Nephron progenitor cell (in vitro differentiated cells): ENCODE measurements around the gene PCDHAC2.

Source experiments
- DNase-seq: peaks from one replicate; pipeline ENCODE4 v3.0.0; 2021
- H3K27ac Mint-ChIP-seq: 2 replicates; pipeline ENCODE4 v1.8.0; 2021; ENCODE audit warnings: mild to moderate bottlenecking, moderate library complexity, mixed read lengths
- H3K27me3 Mint-ChIP-seq: 2 replicates; pipeline ENCODE4 v1.8.0; 2021; ENCODE audit warnings: mild to moderate bottlenecking, low read depth, mixed read lengths; ENCODE audit not compliant: poor library complexity
- H3K36me3 Mint-ChIP-seq: 2 replicates; pipeline ENCODE4 v1.8.0; 2021; ENCODE audit warnings: low read depth, mixed read lengths
- H3K4me1 Mint-ChIP-seq: 2 replicates; pipeline ENCODE4 v1.8.0; 2021; ENCODE audit warnings: mixed read lengths
- H3K4me3 Mint-ChIP-seq: 2 replicates; pipeline ENCODE4 v1.8.0; 2021; ENCODE audit warnings: mild to moderate bottlenecking, moderate library complexity, mixed read lengths
- H3K9me3 Mint-ChIP-seq: 2 replicates; pipeline ENCODE4 v1.8.0; 2021; ENCODE audit warnings: mild to moderate bottlenecking, moderate library complexity, mixed read lengths
- CTCF ChIP-seq: fragments of 200-600 bp; sonication (generic); IDR thresholded peaks from 2 replicates; pipeline ENCODE4 v1.5.0; 2021; ENCODE audit warnings: antibody characterized with exemption

PCDHAC2 gene

GRCh38 chr5:140978260-140978659 is 12.0 kb downstream of the PCDHAC2 start:
- no peak for TF ChIP-seq CTCF
- no peaks in the 10 kb centered on the region for H3K27me3 Mint-ChIP-seq
- no peak overlapping the region for H3K4me3 Mint-ChIP-seq
- DNase-seq: no peak
- H3K9me3 Mint-ChIP-seq: no peaks in the 10 kb centered on the region
- H3K4me1 Mint-ChIP-seq: no peaks in the 10 kb centered on the region
- H3K27ac Mint-ChIP-seq: no peak overlapping the region
- H3K36me3 Mint-ChIP-seq: peaks cover 3% of the 10 kb centered on the region

GRCh38 chr5:140978983-140979382 is 12.7 kb downstream of the PCDHAC2 start:
- DNase-seq: no peak
- Mint-ChIP-seq H3K4me3 (no peak overlapping the region), H3K9me3 (no peaks in the 10 kb centered on the region), H3K27ac (no peak overlapping the region), H3K27me3 (no peaks in the 10 kb centered on the region), H3K4me1 (no peaks in the 10 kb centered on the region), H3K36me3 (peaks cover 3% of the 10 kb centered on the region)
- TF ChIP-seq CTCF: no peak

- Mint-ChIP-seq H3K9me3 (no peaks in the 10 kb centered on the region), H3K27ac (no peak overlapping the region), H3K36me3 (peaks cover 3% of the 10 kb centered on the region), H3K4me3 (no peak overlapping the region), H3K4me1 (peaks cover 14% of the 10 kb centered on the region), H3K27me3 (no peaks in the 10 kb centered on the region)
- TF ChIP-seq CTCF: no peak
- no peak for DNase-seq
Measured at GRCh38 chr5:140982083-140982716, 15.9 kb downstream of the PCDHAC2 start.

- TF ChIP-seq CTCF: no peak
- peak; percentile 15 for DNase-seq
- Mint-ChIP-seq H3K9me3 (no peaks in the 10 kb centered on the region), H3K27me3 (no peaks in the 10 kb centered on the region), H3K36me3 (peaks cover 3% of the 10 kb centered on the region), H3K4me3 (no peak overlapping the region), H3K4me1 (peaks cover 37% of the 10 kb centered on the region), H3K27ac (peak overlapping the region; percentile 81)
Measured at GRCh38 chr5:140986117-140986521, 19.8 kb downstream of the PCDHAC2 start.

GRCh38 chr5:140988100-140988499 is 21.8 kb downstream of the PCDHAC2 start:
- Mint-ChIP-seq H3K4me1 (peaks cover 37% of the 10 kb centered on the region), H3K27ac (no peak overlapping the region), H3K36me3 (no peaks in the 10 kb centered on the region), H3K27me3 (no peaks in the 10 kb centered on the region), H3K9me3 (no peaks in the 10 kb centered on the region), H3K4me3 (no peak overlapping the region)
- TF ChIP-seq CTCF: no peak
- no peak for DNase-seq

- no peak for DNase-seq
- H3K27me3 Mint-ChIP-seq: no peaks in the 10 kb centered on the region
- H3K4me1 Mint-ChIP-seq: peaks cover 37% of the 10 kb centered on the region
- TF ChIP-seq CTCF: no peak
- H3K4me3 Mint-ChIP-seq: no peak overlapping the region
- H3K9me3 Mint-ChIP-seq: no peaks in the 10 kb centered on the region
- no peaks in the 10 kb centered on the region for H3K36me3 Mint-ChIP-seq
- no peak overlapping the region for H3K27ac Mint-ChIP-seq
Measured at GRCh38 chr5:140988608-140989007, 22.3 kb downstream of the PCDHAC2 start.
